Erythroblast (primary cell): ENCODE results near the gene POLDIP3.

ENCODE experiments used
- GATA1 ChIP-seq: IDR thresholded peaks from 2 replicates; pipeline ENCODE4 v1.6.1; 2011; ENCODE audit warnings: low read depth, mild to moderate bottlenecking, control low read depth, low read length, moderate library complexity
- POLR2A ChIP-seq: IDR thresholded peaks from 2 replicates; pipeline ENCODE4 v1.6.1; 2011; ENCODE audit warnings: mild to moderate bottlenecking, low read length

DNA sequence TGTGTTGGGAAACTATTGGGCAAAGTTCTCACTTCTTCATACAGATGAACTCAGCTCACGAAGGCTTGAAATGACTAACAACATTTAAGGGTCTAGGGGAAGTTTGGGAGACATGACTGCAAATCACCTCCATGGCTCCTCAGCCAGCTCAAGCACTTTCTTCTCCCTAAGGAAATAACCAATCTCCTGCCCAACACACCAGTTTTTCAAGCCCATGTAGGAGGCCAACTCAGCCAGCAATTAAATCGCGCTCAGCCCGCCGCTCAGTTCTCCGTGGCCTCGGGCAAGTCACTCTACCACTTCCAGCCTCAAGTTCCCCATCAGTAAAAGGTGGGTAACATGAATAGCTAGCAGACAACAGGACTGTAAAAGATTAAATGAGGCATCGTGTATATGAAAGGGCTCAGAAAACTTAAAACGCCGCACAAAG lies 796 bp downstream of the POLDIP3 start:
- TF ChIP-seq POLR2A, result no peak
- no peak for TF ChIP-seq GATA1
